Immature natural killer cell (primary cell): ENCODE results near the gene TEX264. TPM values are rescaled to one million over a fixed set of nuclear protein-coding genes. Genes with fewer than 3 reads are reported as not detected.
"Not testable (repeated sequence)": the region's sequence is repeated elsewhere in the genome, so short reads cannot be mapped to it uniquely, and the experiment has no call there.

Experiments
- DNase-seq, 3 donors: peaks; one replicate each; pipeline ENCODE4 v3.0.0; 2022; ENCODE audit warnings: mixed read lengths in 1 of 3
- H3K27ac Mint-ChIP-seq, 6 donors: one replicate each; pipeline ENCODE4 v1.8.0; 2020; ENCODE audit warnings: mixed read lengths in 6 of 6, mild to moderate bottlenecking in 5 of 6, inconsistent platforms in 4 of 6, moderate library complexity in 3 of 6
- H3K27me3 Mint-ChIP-seq, 3 donors: one replicate each; pipeline ENCODE4 v1.8.0; 2020 to 2021; ENCODE audit warnings: low read depth in 3 of 3, mild to moderate bottlenecking in 3 of 3, mixed read lengths in 3 of 3, moderate library complexity in 3 of 3, inconsistent platforms in 1 of 3
- H3K36me3 Mint-ChIP-seq, 3 donors: one replicate each; pipeline ENCODE4 v1.8.0; 2020; ENCODE audit warnings: mixed read lengths in 3 of 3, inconsistent platforms in 2 of 3, mild to moderate bottlenecking in 2 of 3
- H3K4me1 Mint-ChIP-seq, 2 donors: one replicate each; pipeline ENCODE4 v1.8.0; 2020; ENCODE audit warnings: inconsistent platforms in 2 of 2, mild to moderate bottlenecking in 2 of 2, mixed read lengths in 2 of 2, moderate library complexity in 1 of 2
- H3K4me3 Mint-ChIP-seq, 5 donors: one replicate each; pipeline ENCODE4 v1.8.0; 2020; ENCODE audit warnings: mild to moderate bottlenecking in 5 of 5, mixed read lengths in 5 of 5, inconsistent platforms in 3 of 5, moderate library complexity in 3 of 5
- H3K9me3 Mint-ChIP-seq, 6 donors: one replicate each; pipeline ENCODE4 v1.8.0; 2020; ENCODE audit warnings: mild to moderate bottlenecking in 6 of 6, mixed read lengths in 6 of 6, inconsistent platforms in 4 of 6, moderate library complexity in 3 of 6
- polyA plus RNA-seq, 3 donors: library from polyadenylated mRNA; unstranded; fragments of 300-500 nt; fragmentation: Illumina TruSeq; gene quantifications; one replicate each; pipeline ENCODE4 v1.2.3, GENCODE V29; 2021

Gene TEX264
- polyA plus RNA-seq: 100 to 1,000 TPM; 101 to 155 (median 131) TPM

GRCh38 chr3:51670823-51671733 lies at the start of gene TEX264:
TEX264 (plus strand) TSS chr3:51671252; CDS start chr3:51674305, 3,053 bp downstream.
- peaks cover 0 to 8% (median 5%) of the 10 kb centered on the region in 3 donors for H3K36me3 Mint-ChIP-seq
- peak within 1 kb of the TSS; percentile 86 to 93 (median 92) for H3K27ac Mint-ChIP-seq
- H3K4me1 Mint-ChIP-seq: peaks cover 57 to 68% of the 10 kb centered on the region in 2 donors
- peak; percentile 90 to 94 (median 93) for DNase-seq
- peaks cover 6 to 10% (median 9%) of the 10 kb centered on the region in 3 donors for H3K27me3 Mint-ChIP-seq
- peak within 1 kb of the TSS; percentile 88 to 94 (median 92) for H3K4me3 Mint-ChIP-seq
- H3K9me3 Mint-ChIP-seq: no peaks in the 10 kb centered on the region

GRCh38 chr3:51622413-51622812 lies 48.6 kb upstream of the TEX264 start:
- no peak overlapping the region for H3K4me3 Mint-ChIP-seq
- H3K36me3 Mint-ChIP-seq: peaks cover 0 to 3% (median 0%) of the 10 kb centered on the region in 3 donors
- no peaks in the 10 kb centered on the region for H3K9me3 Mint-ChIP-seq
- H3K27ac Mint-ChIP-seq: no peak overlapping the region
- no peak for DNase-seq
- H3K27me3 Mint-ChIP-seq: no peaks in the 10 kb centered on the region
- H3K4me1 Mint-ChIP-seq: peaks cover 26 to 41% of the 10 kb centered on the region in 2 donors

- Mint-ChIP-seq H3K27me3 (no peaks in the 10 kb centered on the region), H3K36me3 (peaks cover 0 to 6% (median 0%) of the 10 kb centered on the region in 3 donors), H3K27ac (peak overlapping the region in 2 of 6 donors; percentile 26 to 54), H3K4me1 (peaks cover 26 to 41% of the 10 kb centered on the region in 2 donors), H3K4me3 (no peak overlapping the region), H3K9me3 (no peaks in the 10 kb centered on the region)
- no peak for DNase-seq
Measured at GRCh38 chr3:51622868-51623267, 48.2 kb upstream of the TEX264 start.

GRCh38 chr3:51630513-51630912 lies 40.5 kb upstream of the TEX264 start:
- Mint-ChIP-seq H3K27ac (no peak overlapping the region), H3K27me3 (peaks cover 0 to 2% (median 0%) of the 10 kb centered on the region in 3 donors), H3K4me3 (no peak overlapping the region), H3K9me3 (no peaks in the 10 kb centered on the region), H3K4me1 (peaks cover 0 to 3% of the 10 kb centered on the region in 2 donors), H3K36me3 (peaks cover 32 to 45% (median 33%) of the 10 kb centered on the region in 3 donors)
- DNase-seq: no peak

GRCh38 chr3:51637144-51637940 lies 33.7 kb upstream of the TEX264 start:
- peak overlapping the region in 1 of 6 donors; percentile 31 for H3K27ac Mint-ChIP-seq
- H3K9me3 Mint-ChIP-seq: no peaks in the 10 kb centered on the region
- no peak overlapping the region for H3K4me3 Mint-ChIP-seq
- H3K36me3 Mint-ChIP-seq: peaks cover 35 to 56% (median 39%) of the 10 kb centered on the region in 3 donors
- H3K27me3 Mint-ChIP-seq: peaks cover 0 to 5% (median 0%) of the 10 kb centered on the region in 3 donors
- no peak for DNase-seq
- H3K4me1 Mint-ChIP-seq: no peaks in the 10 kb centered on the region

- Mint-ChIP-seq H3K27ac (peak overlapping the region in 1 of 6 donors; percentile 31), H3K9me3 (no peaks in the 10 kb centered on the region), H3K4me3 (no peak overlapping the region), H3K4me1 (no peaks in the 10 kb centered on the region), H3K27me3 (peaks cover 0 to 5% (median 0%) of the 10 kb centered on the region in 3 donors), H3K36me3 (peaks cover 36 to 59% (median 41%) of the 10 kb centered on the region in 3 donors)
- peak; percentile 4 to 11 (median 6) for DNase-seq
Measured at GRCh38 chr3:51637941-51638471, 33.0 kb upstream of the TEX264 start.

GRCh38 chr3:51642462-51642861 lies 28.6 kb upstream of the TEX264 start:
- peaks cover 0 to 5% (median 0%) of the 10 kb centered on the region in 3 donors for H3K27me3 Mint-ChIP-seq

GRCh38 chr3:51646091-51646490 lies 25.0 kb upstream of the TEX264 start:
- Mint-ChIP-seq H3K4me1 (no peaks in the 10 kb centered on the region), H3K36me3 (peaks cover 58 to 77% (median 69%) of the 10 kb centered on the region in 3 donors), H3K9me3 (peaks cover 0 to 2% (median 0%) of the 10 kb centered on the region in 6 donors), H3K4me3 (peak overlapping the region in 1 of 5 donors; percentile 8), H3K27ac (no peak overlapping the region), H3K27me3 (peaks cover 0 to 3% (median 0%) of the 10 kb centered on the region in 3 donors)
- no peak for DNase-seq

More at GRCh38 chr3:51642462-51642861, 28.6 kb upstream of the TEX264 start:
- no peak for DNase-seq
- Mint-ChIP-seq H3K36me3 (peaks cover 50 to 70% (median 53%) of the 10 kb centered on the region in 3 donors), H3K4me3 (no peak overlapping the region), H3K4me1 (no peaks in the 10 kb centered on the region), H3K9me3 (peaks cover 0 to 2% (median 0%) of the 10 kb centered on the region in 6 donors), H3K27ac (peak overlapping the region in 1 of 6 donors; percentile 17)

GRCh38 chr3:51652103-51652502 lies 18.9 kb upstream of the TEX264 start:
- not testable (repeated sequence) for DNase-seq, H3K4me1 Mint-ChIP-seq, H3K27me3 Mint-ChIP-seq, H3K4me3 Mint-ChIP-seq, H3K9me3 Mint-ChIP-seq
- Mint-ChIP-seq H3K36me3 (peaks cover 32 to 70% (median 56%) of the 10 kb centered on the region in 3 donors), H3K27ac (peak overlapping the region in 2 of 6 donors; percentile 10 to 49)

GRCh38 chr3:51653409-51653808 lies 17.6 kb upstream of the TEX264 start:
- not testable (repeated sequence) for DNase-seq, H3K27me3 Mint-ChIP-seq, H3K4me3 Mint-ChIP-seq, H3K9me3 Mint-ChIP-seq, H3K4me1 Mint-ChIP-seq, H3K27ac Mint-ChIP-seq
- H3K36me3 Mint-ChIP-seq: peaks cover 43 to 69% (median 53%) of the 10 kb centered on the region in 3 donors

- H3K27ac Mint-ChIP-seq: peak overlapping the region in 1 of 6 donors; percentile 57
- H3K4me1 Mint-ChIP-seq: no peaks in the 10 kb centered on the region
- peaks cover 38 to 63% (median 43%) of the 10 kb centered on the region in 3 donors for H3K36me3 Mint-ChIP-seq
- DNase-seq: no peak
- H3K9me3 Mint-ChIP-seq: no peaks in the 10 kb centered on the region
- H3K4me3 Mint-ChIP-seq: no peak overlapping the region
- H3K27me3 Mint-ChIP-seq: peaks cover 0 to 6% (median 0%) of the 10 kb centered on the region in 3 donors
Measured at GRCh38 chr3:51657234-51657633, 13.8 kb upstream of the TEX264 start.

GRCh38 chr3:51659942-51660341 lies 11.1 kb upstream of the TEX264 start:
- no peak for DNase-seq
- Mint-ChIP-seq H3K4me3 (no peak overlapping the region), H3K4me1 (no peaks in the 10 kb centered on the region), H3K9me3 (no peaks in the 10 kb centered on the region), H3K36me3 (peaks cover 42 to 61% (median 43%) of the 10 kb centered on the region in 3 donors), H3K27ac (no peak overlapping the region), H3K27me3 (peaks cover 0 to 7% (median 2%) of the 10 kb centered on the region in 3 donors)

GRCh38 chr3:51662456-51662855 lies 8.6 kb upstream of the TEX264 start:
- DNase-seq: no peak
- Mint-ChIP-seq H3K27me3 (peaks cover 0 to 3% (median 2%) of the 10 kb centered on the region in 3 donors), H3K9me3 (no peaks in the 10 kb centered on the region), H3K36me3 (peaks cover 36 to 41% (median 37%) of the 10 kb centered on the region in 3 donors), H3K4me3 (no peak overlapping the region), H3K27ac (no peak overlapping the region), H3K4me1 (no peaks in the 10 kb centered on the region)
